DND-41 (cell line): ENCODE data around the gene PCSK1N.

Experiments
- ATAC-seq: fragments of 200-7000 bp; cut with Tn5 transposase; 3 replicates; pipeline ENCODE4 v1.9.1; 2021; ENCODE audit warnings: low read depth; ENCODE audit not compliant: insufficient read depth
- DNase-seq: peaks from one replicate; pipeline ENCODE4 v3.0.0-alpha.2; 2020
- H2AFZ ChIP-seq: 2 replicates; pipeline ENCODE4 v1.6.0; 2012; ENCODE audit warnings: low read depth, low read length
- H3K27ac ChIP-seq: 2 replicates; pipeline ENCODE4 v1.5.1; 2012; ENCODE audit warnings: low read length, inconsistent platforms
- H3K27me3 ChIP-seq: fragments of 200-600 bp; sonication (generic); 2 replicates; pipeline ENCODE4 v1.6.0; 2012; ENCODE audit warnings: low read length, mild to moderate bottlenecking, inconsistent platforms; ENCODE audit not compliant: insufficient read depth, poor library complexity
- H3K36me3 ChIP-seq: 2 replicates; pipeline ENCODE4 v1.5.1; 2012; ENCODE audit warnings: low read length, inconsistent platforms; ENCODE audit not compliant: insufficient read depth
- H3K4me1 ChIP-seq: 2 replicates; pipeline ENCODE4 v1.5.1; 2012; ENCODE audit warnings: mild to moderate bottlenecking, low read length; ENCODE audit not compliant: insufficient read depth
- H3K4me2 ChIP-seq: 2 replicates; pipeline ENCODE4 v1.6.0; 2012; ENCODE audit warnings: mild to moderate bottlenecking, moderate library complexity, low read length, inconsistent platforms; ENCODE audit not compliant: insufficient read depth
- H3K4me3 ChIP-seq, 2 experiments: fragments of 200-600 bp in 1 of 2; shearing (Covaris generic) in 1 of 2; 2 replicates each; pipeline ENCODE4 v1.5.1; 2012 to 2016; ENCODE audit warnings: inconsistent platforms in 2 of 2, low read length in 2 of 2, mild to moderate bottlenecking in 2 of 2, low read depth in 1 of 2, moderate library complexity in 1 of 2
- H3K79me2 ChIP-seq: 2 replicates; pipeline ENCODE4 v1.6.0; 2012; ENCODE audit warnings: low read length, inconsistent platforms; ENCODE audit not compliant: insufficient read depth
- H3K9ac ChIP-seq: 2 replicates; pipeline ENCODE4 v1.6.0; 2012; ENCODE audit warnings: low read depth, mild to moderate bottlenecking, inconsistent platforms, low read length, moderate library complexity
- H3K9me3 ChIP-seq: 2 replicates; pipeline ENCODE4 v1.5.1; 2012; ENCODE audit warnings: low read length, moderate library complexity, mild to moderate bottlenecking, inconsistent platforms; ENCODE audit not compliant: insufficient read depth, severe bottlenecking
- H4K20me1 ChIP-seq: 2 replicates; pipeline ENCODE4 v1.6.0; 2012; ENCODE audit warnings: low read length; ENCODE audit not compliant: insufficient read depth
- CTCF ChIP-seq: IDR thresholded peaks from 2 replicates; pipeline ENCODE4 v1.5.1; 2012; ENCODE audit warnings: borderline replicate concordance, low read length, moderate library complexity, mild to moderate bottlenecking; ENCODE audit not compliant: poor library complexity, severe bottlenecking; ENCODE audit errors: extremely low read depth
- EZH2 ChIP-seq: IDR thresholded peaks from 3 replicates; pipeline ENCODE4 v1.6.1; 2012; ENCODE audit warnings: borderline replicate concordance, low read depth, mild to moderate bottlenecking, moderate library complexity, low read length, inconsistent platforms; ENCODE audit not compliant: severe bottlenecking

Gene PCSK1N

GRCh38 chrX:48802905-48803200 lies 32.6 kb downstream of the PCSK1N start:
- no peaks in the 10 kb centered on the region for H3K9me3 ChIP-seq
- H4K20me1 ChIP-seq: no peaks in the 10 kb centered on the region
- peaks cover 9% of the 10 kb centered on the region for H3K36me3 ChIP-seq
- TF ChIP-seq EZH2: no peak
- no peak for TF ChIP-seq CTCF
- H3K79me2 ChIP-seq: peaks cover 5% of the 10 kb centered on the region
- peak overlapping the region; percentile 78 for H3K4me2 ChIP-seq
- no peak overlapping the region for H2AFZ ChIP-seq
- H3K27me3 ChIP-seq: no peaks in the 10 kb centered on the region
- H3K4me3 ChIP-seq: peak overlapping the region in 1 of 2 experiments; percentile 74; a peak in 3 of 4 replicates
- no peak overlapping the region for H3K27ac ChIP-seq
- ATAC-seq (no peak), DNase-seq (no peak)
- peak overlapping the region; percentile 86 for H3K9ac ChIP-seq
- peaks cover 19% of the 10 kb centered on the region for H3K4me1 ChIP-seq

GRCh38 chrX:48802089-48802904 lies 33.1 kb downstream of the PCSK1N start:
- Histone ChIP-seq H3K36me3 (peaks cover 9% of the 10 kb centered on the region), H2AFZ (peak overlapping the region; percentile 78)

GRCh38 chrX:48801280-48802088 lies 33.9 kb downstream of the PCSK1N start, which contains the start of gene HDAC6:
TSS of gene HDAC6 (plus strand) at chrX:48802067. CDS start at chrX:48802693, 626 bp downstream.
- DNase-seq (peak; percentile 98), ATAC-seq (peak; percentile 90)
- Histone ChIP-seq H3K27me3 (no peaks in the 10 kb centered on the region), H3K27ac (peak within 1 kb of the TSS; percentile 93), H3K9ac (peak within 1 kb of the TSS; percentile 86), H4K20me1 (no peaks in the 10 kb centered on the region), H3K4me2 (peak within 1 kb of the TSS; percentile 92), H2AFZ (peak within 1 kb of the TSS; percentile 92), H3K79me2 (peaks cover 5% of the 10 kb centered on the region), H3K36me3 (peaks cover 9% of the 10 kb centered on the region), H3K4me1 (peaks cover 19% of the 10 kb centered on the region), H3K4me3 (peak within 1 kb of the TSS; percentile 67 to 89; a peak in 3 of 4 replicates), H3K9me3 (no peaks in the 10 kb centered on the region)
- TF ChIP-seq EZH2 (no peak), CTCF (no peak)

More at GRCh38 chrX:48802089-48802904, 33.1 kb downstream of the PCSK1N start:
- no peaks in the 10 kb centered on the region for H4K20me1 ChIP-seq
- no peaks in the 10 kb centered on the region for H3K9me3 ChIP-seq
- H3K27me3 ChIP-seq: no peaks in the 10 kb centered on the region
- H3K27ac ChIP-seq: peak overlapping the region; percentile 88
- peak overlapping the region; percentile 59 to 74; a peak in 3 of 4 replicates for H3K4me3 ChIP-seq
- DNase-seq (peak; percentile 74), ATAC-seq (peak; percentile 38)
- peak overlapping the region; percentile 86 for H3K9ac ChIP-seq
- H3K79me2 ChIP-seq: peaks cover 5% of the 10 kb centered on the region
- H3K4me1 ChIP-seq: peaks cover 19% of the 10 kb centered on the region
- no peak for TF ChIP-seq EZH2
- TF ChIP-seq CTCF: no peak
- H3K4me2 ChIP-seq: peak overlapping the region; percentile 78
